GM19025 (cell line): ENCODE data around the gene SCN7A.
"Not testable (repeated sequence)": the region's sequence is repeated elsewhere in the genome, so short reads cannot be mapped to it uniquely, and the experiment has no call there.

Source experiments
- ATAC-seq: cut with Tn5 transposase; IDR thresholded peaks from one replicate; pipeline ENCODE4 v1.9.1; 2021; ENCODE audit warnings: mild to moderate bottlenecking, low read depth, moderate library complexity; ENCODE audit not compliant: unreplicated experiment

Gene SCN7A

GRCh38 chr2:166455823-166456222, 38.2 kb downstream of the SCN7A start:
- not testable (repeated sequence) for ATAC-seq

GRCh38 chr2:166454006-166454595, 39.9 kb downstream of the SCN7A start:
- no peak for ATAC-seq

GRCh38 chr2:166451468-166451867, 42.6 kb downstream of the SCN7A start:
- no peak for ATAC-seq

- peak; percentile 80 for ATAC-seq
Measured at GRCh38 chr2:166449439-166449838, 44.6 kb downstream of the SCN7A start.

GRCh38 chr2:166448106-166448505, 45.9 kb downstream of the SCN7A start:
- no peak for ATAC-seq

GRCh38 chr2:166444306-166444705, 49.7 kb downstream of the SCN7A start:
- no peak for ATAC-seq

- ATAC-seq, result no peak
Measured at GRCh38 chr2:166440313-166440712, 53.7 kb downstream of the SCN7A start.

DNA sequence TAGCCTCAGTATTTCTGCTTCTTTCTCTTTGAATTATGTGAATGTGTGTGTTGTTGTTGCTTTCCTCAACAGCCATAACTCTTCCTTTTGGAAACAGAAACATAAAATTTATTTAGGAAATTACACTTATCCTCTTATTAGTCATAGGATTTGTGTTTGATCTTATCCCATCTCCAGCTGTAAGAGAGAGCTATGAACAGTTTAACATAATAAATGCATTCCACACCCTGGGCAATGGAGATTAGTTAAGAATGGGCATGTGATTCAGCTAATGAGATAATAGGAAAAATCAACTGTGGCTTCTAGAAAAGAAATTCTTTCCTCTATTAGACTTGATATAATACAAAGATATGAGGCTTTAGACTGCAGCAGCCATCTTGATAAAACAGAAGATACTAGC, 55.0 kb downstream of the SCN7A start:
- no peak for ATAC-seq

GRCh38 chr2:166436976-166437375, 57.1 kb downstream of the SCN7A start:
- no peak for ATAC-seq

- ATAC-seq, result no peak
Measured at GRCh38 chr2:166436189-166436588, 57.9 kb downstream of the SCN7A start.

- ATAC-seq, result no peak
Measured at GRCh38 chr2:166434491-166434890, 59.6 kb downstream of the SCN7A start.

DNA sequence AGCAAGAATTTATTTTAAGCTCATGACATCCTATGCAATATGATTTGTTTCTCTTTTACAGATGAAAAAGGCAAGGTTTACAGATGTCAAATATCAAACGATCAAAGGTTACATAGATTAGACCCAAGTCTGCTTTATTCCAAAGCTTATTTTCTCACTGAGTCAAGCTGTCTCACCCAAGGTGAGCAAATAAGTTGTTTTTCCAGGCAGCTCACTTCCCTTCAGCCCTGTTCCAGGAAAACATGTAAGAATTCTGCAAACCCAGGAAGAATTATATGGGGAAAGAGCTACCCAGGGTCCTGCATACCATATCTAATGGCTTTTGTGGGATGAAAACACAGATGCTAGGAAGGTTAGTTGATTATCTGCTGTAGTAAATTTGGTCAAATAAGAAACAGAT, 60.6 kb downstream of the SCN7A start:
- ATAC-seq, result no peak

DNA sequence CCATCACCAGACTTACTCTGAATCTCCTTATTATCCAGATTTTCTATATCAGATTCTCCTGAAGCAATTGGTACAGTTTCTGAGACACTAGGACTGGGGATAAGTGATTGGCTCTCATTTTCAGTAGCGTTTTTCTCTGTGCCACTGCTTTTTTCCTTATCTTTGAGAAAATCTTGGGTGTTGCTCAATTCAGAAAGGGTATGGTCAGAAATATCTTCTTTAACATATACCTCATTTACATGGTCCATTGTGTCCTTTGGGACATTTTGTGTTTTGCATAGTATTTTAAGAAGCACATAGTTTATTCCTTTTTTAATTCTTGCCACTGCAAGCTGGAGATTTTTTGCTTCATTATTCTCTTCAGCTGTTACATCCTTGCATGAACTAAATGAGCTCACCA, 61.7 kb downstream of the SCN7A start:
- no peak for ATAC-seq

DNA sequence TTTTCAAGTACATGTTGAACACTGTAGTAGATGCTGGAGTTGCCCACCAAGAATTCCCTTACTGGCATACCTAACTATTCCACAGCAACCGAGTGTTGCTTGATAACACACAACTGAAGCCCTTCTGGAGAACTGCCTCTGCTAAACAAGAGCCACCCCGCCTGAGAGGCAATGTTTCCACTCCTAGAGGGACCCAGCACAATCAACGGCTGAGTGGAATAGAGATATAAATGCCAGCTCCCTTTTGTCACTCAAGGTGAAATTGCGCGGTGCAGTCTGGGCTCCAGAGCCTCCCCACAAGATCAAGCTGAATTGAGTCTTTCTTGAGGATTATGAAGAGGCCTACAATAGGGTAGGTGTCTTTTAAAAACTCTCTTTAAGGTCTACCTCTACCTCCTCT, 69.2 kb downstream of the SCN7A start:
- no peak for ATAC-seq

GRCh38 chr2:166419616-166419934, 74.5 kb downstream of the SCN7A start:
- no peak for ATAC-seq

DNA sequence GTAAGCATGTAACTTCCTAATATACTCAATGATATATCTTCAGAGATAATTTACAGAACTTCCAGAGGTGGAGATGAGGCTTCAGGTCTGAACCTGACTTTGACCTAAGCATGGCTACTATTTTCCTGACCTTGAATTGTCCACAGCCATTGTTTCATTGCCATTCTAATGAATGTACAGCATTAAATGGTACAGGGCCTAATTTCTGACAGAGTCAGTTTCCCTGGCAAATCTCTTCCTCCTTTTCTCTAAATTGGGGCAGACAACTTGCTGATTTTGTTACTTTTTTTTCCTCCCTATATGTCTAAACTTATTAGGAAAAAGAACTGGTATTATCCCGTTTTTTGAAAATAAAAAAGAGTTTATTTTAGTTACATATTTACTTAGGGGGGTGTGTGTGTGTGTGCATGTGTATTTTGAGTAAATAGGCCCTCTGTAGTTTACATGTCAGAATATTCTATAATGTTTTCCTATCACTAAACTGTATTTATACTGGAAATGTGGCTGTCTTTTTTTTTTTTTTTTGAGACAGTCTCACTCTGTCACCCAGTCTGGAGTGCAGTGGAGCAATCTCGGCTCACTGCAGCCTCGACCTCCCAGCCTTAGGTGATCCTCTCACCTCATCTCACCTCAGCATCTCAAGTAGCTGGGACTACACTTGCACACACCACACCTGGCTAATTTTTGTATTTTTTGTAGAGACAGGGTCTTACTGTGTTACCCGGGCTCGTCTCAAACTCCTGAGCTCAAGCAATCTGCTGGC, 75.0 kb downstream of the SCN7A start:
- no peak for ATAC-seq

GRCh38 chr2:166417669-166418068, 76.4 kb downstream of the SCN7A start:
- no peak for ATAC-seq

GRCh38 chr2:166413255-166413654, 80.8 kb downstream of the SCN7A start:
- no peak for ATAC-seq

GRCh38 chr2:166411473-166412230, 82.4 kb downstream of the SCN7A start:
- no peak for ATAC-seq

DNA sequence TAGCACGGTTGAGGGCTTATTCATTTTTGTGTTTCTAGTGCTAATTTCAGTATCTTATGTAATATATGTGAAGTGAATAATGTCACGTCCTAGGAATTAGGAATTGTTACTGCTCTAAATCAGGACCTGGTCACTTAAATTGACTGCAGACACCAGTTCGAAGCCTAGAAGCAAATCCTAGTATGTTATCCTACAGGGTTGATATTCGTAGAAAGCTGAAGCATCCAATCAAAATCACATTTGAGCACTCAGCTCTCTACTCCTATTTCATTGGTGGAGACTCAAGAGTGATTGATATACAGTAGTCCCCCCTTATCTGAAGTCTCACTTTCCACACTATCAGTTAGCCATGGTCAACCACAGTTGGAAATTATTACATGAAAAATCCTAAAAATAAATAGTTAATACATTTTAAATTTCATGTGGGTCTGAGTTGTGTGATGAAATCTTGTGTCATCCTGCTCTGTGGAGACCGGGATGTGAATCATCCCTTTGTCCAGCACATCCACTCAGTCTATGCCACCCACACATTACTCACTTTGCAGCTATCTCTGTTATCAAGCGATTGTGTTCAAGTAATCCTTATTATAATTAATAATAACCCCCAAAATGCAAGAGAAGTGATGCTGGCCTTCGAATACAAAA, 83.1 kb downstream of the SCN7A start:
- no peak for ATAC-seq

DNA sequence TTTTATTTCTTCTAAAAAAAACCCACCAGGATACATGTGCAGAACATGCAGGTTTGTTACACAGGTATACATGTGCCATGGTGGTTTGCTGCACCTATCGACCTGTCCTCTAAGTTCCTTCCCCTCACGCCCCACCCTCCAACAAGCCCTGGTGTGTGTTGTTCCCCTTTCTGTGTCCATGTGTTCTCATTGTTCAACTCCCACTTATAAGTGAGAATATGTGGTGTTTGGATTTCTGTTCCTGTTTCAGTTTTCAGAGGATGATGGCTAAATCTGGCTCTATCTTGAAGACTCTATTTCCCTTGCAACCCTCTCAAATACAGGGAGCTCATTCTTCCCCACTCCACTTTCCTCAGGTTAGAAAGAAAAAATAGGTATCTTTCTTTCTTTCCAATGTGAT, 86.3 kb downstream of the SCN7A start:
- not testable (repeated sequence) for ATAC-seq
